Measurements from ENCODE around the gene GPR137B.
A peak's percentile ranks its signal among the peaks of the same experiment; 100 is the strongest.

The GPR137B gene

GRCh38 chr1:236114076-236114747 lies 28.1 kb upstream of the GPR137B start:
- no peak overlapping the region for H3K4me3 ChIP-seq (ENCODE audit: insufficient read depth, low read depth, low read length, poor library complexity, severe bottlenecking)
- H3K36me3 ChIP-seq (ENCODE audit: control insufficient read depth, insufficient read depth, low read length): no peaks in the 10 kb centered on the region
- no peaks in the 10 kb centered on the region for H3K9me3 ChIP-seq (ENCODE audit: control insufficient read depth, low read length)
- H3K27ac ChIP-seq (ENCODE audit: insufficient read depth, low read length, poor library complexity, severe bottlenecking): no peak overlapping the region
- no peak for DNase-seq
- H3K27me3 ChIP-seq (replicated peaks; ENCODE audit: control insufficient read depth, insufficient read depth, low read length, poor library complexity, severe bottlenecking): no peaks in the 10 kb centered on the region
- H3K4me1 ChIP-seq (ENCODE audit: control insufficient read depth, insufficient read depth, low read length, poor library complexity, severe bottlenecking): no peaks in the 10 kb centered on the region

GRCh38 chr1:236117710-236118109 lies 24.6 kb upstream of the GPR137B start:
- H3K27me3 ChIP-seq (replicated peaks; ENCODE audit: control insufficient read depth, insufficient read depth, low read length, poor library complexity, severe bottlenecking): no peaks in the 10 kb centered on the region
- DNase-seq: no peak
- H3K36me3 ChIP-seq (ENCODE audit: control insufficient read depth, insufficient read depth, low read length): no peaks in the 10 kb centered on the region
- H3K27ac ChIP-seq (ENCODE audit: insufficient read depth, low read length, poor library complexity, severe bottlenecking): no peak overlapping the region
- no peaks in the 10 kb centered on the region for H3K9me3 ChIP-seq (ENCODE audit: control insufficient read depth, low read length)
- H3K4me3 ChIP-seq (ENCODE audit: insufficient read depth, low read depth, low read length, poor library complexity, severe bottlenecking): no peak overlapping the region
- no peaks in the 10 kb centered on the region for H3K4me1 ChIP-seq (ENCODE audit: control insufficient read depth, insufficient read depth, low read length, poor library complexity, severe bottlenecking)

GRCh38 chr1:236119943-236120484 lies 22.3 kb upstream of the GPR137B start:
- no peak for DNase-seq
- H3K4me1 ChIP-seq (ENCODE audit: control insufficient read depth, insufficient read depth, low read length, poor library complexity, severe bottlenecking): no peaks in the 10 kb centered on the region
- no peaks in the 10 kb centered on the region for H3K36me3 ChIP-seq (ENCODE audit: control insufficient read depth, insufficient read depth, low read length)
- no peak overlapping the region for H3K4me3 ChIP-seq (ENCODE audit: insufficient read depth, low read depth, low read length, poor library complexity, severe bottlenecking)
- no peaks in the 10 kb centered on the region for H3K9me3 ChIP-seq (ENCODE audit: control insufficient read depth, low read length)
- H3K27ac ChIP-seq (ENCODE audit: insufficient read depth, low read length, poor library complexity, severe bottlenecking): no peak overlapping the region
- H3K27me3 ChIP-seq (replicated peaks; ENCODE audit: control insufficient read depth, insufficient read depth, low read length, poor library complexity, severe bottlenecking): no peaks in the 10 kb centered on the region

GRCh38 chr1:236120721-236121153 lies 21.6 kb upstream of the GPR137B start:
- H3K36me3 ChIP-seq (ENCODE audit: control insufficient read depth, insufficient read depth, low read length): no peaks in the 10 kb centered on the region
- DNase-seq: no peak
- H3K4me1 ChIP-seq (ENCODE audit: control insufficient read depth, insufficient read depth, low read length, poor library complexity, severe bottlenecking): no peaks in the 10 kb centered on the region
- no peak overlapping the region for H3K27ac ChIP-seq (ENCODE audit: insufficient read depth, low read length, poor library complexity, severe bottlenecking)
- peak overlapping the region; percentile 8 for H3K4me3 ChIP-seq (ENCODE audit: insufficient read depth, low read depth, low read length, poor library complexity, severe bottlenecking)
- H3K27me3 ChIP-seq (replicated peaks; ENCODE audit: control insufficient read depth, insufficient read depth, low read length, poor library complexity, severe bottlenecking): no peaks in the 10 kb centered on the region
- H3K9me3 ChIP-seq (ENCODE audit: control insufficient read depth, low read length): no peaks in the 10 kb centered on the region

- Histone ChIP-seq H3K4me3 (ENCODE audit: insufficient read depth, low read depth, low read length, poor library complexity, severe bottlenecking) (no peak overlapping the region), H3K9me3 (ENCODE audit: control insufficient read depth, low read length) (no peaks in the 10 kb centered on the region), H3K27me3 (replicated peaks; ENCODE audit: control insufficient read depth, insufficient read depth, low read length, poor library complexity, severe bottlenecking) (no peaks in the 10 kb centered on the region), H3K36me3 (ENCODE audit: control insufficient read depth, insufficient read depth, low read length) (no peaks in the 10 kb centered on the region), H3K4me1 (ENCODE audit: control insufficient read depth, insufficient read depth, low read length, poor library complexity, severe bottlenecking) (no peaks in the 10 kb centered on the region), H3K27ac (ENCODE audit: insufficient read depth, low read length, poor library complexity, severe bottlenecking) (no peak overlapping the region)
- DNase-seq: no peak
Observed at GRCh38 chr1:236122176-236122575, 20.2 kb upstream of the GPR137B start.

- H3K4me3 ChIP-seq (ENCODE audit: insufficient read depth, low read depth, low read length, poor library complexity, severe bottlenecking): no peak overlapping the region
- no peaks in the 10 kb centered on the region for H3K27me3 ChIP-seq (replicated peaks; ENCODE audit: control insufficient read depth, insufficient read depth, low read length, poor library complexity, severe bottlenecking)
- no peak for DNase-seq
- H3K36me3 ChIP-seq (ENCODE audit: control insufficient read depth, insufficient read depth, low read length): no peaks in the 10 kb centered on the region
- no peaks in the 10 kb centered on the region for H3K9me3 ChIP-seq (ENCODE audit: control insufficient read depth, low read length)
- no peaks in the 10 kb centered on the region for H3K4me1 ChIP-seq (ENCODE audit: control insufficient read depth, insufficient read depth, low read length, poor library complexity, severe bottlenecking)
- no peak overlapping the region for H3K27ac ChIP-seq (ENCODE audit: insufficient read depth, low read length, poor library complexity, severe bottlenecking)
Observed at GRCh38 chr1:236123563-236123962, 18.8 kb upstream of the GPR137B start.

GRCh38 chr1:236124965-236125364 lies 17.4 kb upstream of the GPR137B start:
- H3K9me3 ChIP-seq (ENCODE audit: control insufficient read depth, low read length): no peaks in the 10 kb centered on the region
- H3K4me1 ChIP-seq (ENCODE audit: control insufficient read depth, insufficient read depth, low read length, poor library complexity, severe bottlenecking): no peaks in the 10 kb centered on the region
- no peaks in the 10 kb centered on the region for H3K27me3 ChIP-seq (replicated peaks; ENCODE audit: control insufficient read depth, insufficient read depth, low read length, poor library complexity, severe bottlenecking)
- DNase-seq: no peak
- no peak overlapping the region for H3K4me3 ChIP-seq (ENCODE audit: insufficient read depth, low read depth, low read length, poor library complexity, severe bottlenecking)
- H3K36me3 ChIP-seq (ENCODE audit: control insufficient read depth, insufficient read depth, low read length): no peaks in the 10 kb centered on the region
- no peak overlapping the region for H3K27ac ChIP-seq (ENCODE audit: insufficient read depth, low read length, poor library complexity, severe bottlenecking)

GRCh38 chr1:236127045-236127444 lies 15.3 kb upstream of the GPR137B start:
- no peaks in the 10 kb centered on the region for H3K4me1 ChIP-seq (ENCODE audit: control insufficient read depth, insufficient read depth, low read length, poor library complexity, severe bottlenecking)
- no peak overlapping the region for H3K27ac ChIP-seq (ENCODE audit: insufficient read depth, low read length, poor library complexity, severe bottlenecking)
- no peak for DNase-seq
- H3K27me3 ChIP-seq (replicated peaks; ENCODE audit: control insufficient read depth, insufficient read depth, low read length, poor library complexity, severe bottlenecking): no peaks in the 10 kb centered on the region
- H3K36me3 ChIP-seq (ENCODE audit: control insufficient read depth, insufficient read depth, low read length): no peaks in the 10 kb centered on the region
- H3K9me3 ChIP-seq (ENCODE audit: control insufficient read depth, low read length): no peaks in the 10 kb centered on the region
- no peak overlapping the region for H3K4me3 ChIP-seq (ENCODE audit: insufficient read depth, low read depth, low read length, poor library complexity, severe bottlenecking)

- Histone ChIP-seq H3K36me3 (ENCODE audit: control insufficient read depth, insufficient read depth, low read length) (no peaks in the 10 kb centered on the region), H3K4me1 (ENCODE audit: control insufficient read depth, insufficient read depth, low read length, poor library complexity, severe bottlenecking) (no peaks in the 10 kb centered on the region), H3K27me3 (replicated peaks; ENCODE audit: control insufficient read depth, insufficient read depth, low read length, poor library complexity, severe bottlenecking) (no peaks in the 10 kb centered on the region), H3K9me3 (ENCODE audit: control insufficient read depth, low read length) (no peaks in the 10 kb centered on the region), H3K27ac (ENCODE audit: insufficient read depth, low read length, poor library complexity, severe bottlenecking) (no peak overlapping the region), H3K4me3 (ENCODE audit: insufficient read depth, low read depth, low read length, poor library complexity, severe bottlenecking) (no peak overlapping the region)
- DNase-seq: no peak
Observed at GRCh38 chr1:236128646-236129178, 13.6 kb upstream of the GPR137B start.

GRCh38 chr1:236129306-236129705 lies 13.0 kb upstream of the GPR137B start:
- H3K27me3 ChIP-seq (replicated peaks; ENCODE audit: control insufficient read depth, insufficient read depth, low read length, poor library complexity, severe bottlenecking): no peaks in the 10 kb centered on the region
- H3K9me3 ChIP-seq (ENCODE audit: control insufficient read depth, low read length): no peaks in the 10 kb centered on the region
- no peak for DNase-seq
- no peak overlapping the region for H3K27ac ChIP-seq (ENCODE audit: insufficient read depth, low read length, poor library complexity, severe bottlenecking)
- H3K36me3 ChIP-seq (ENCODE audit: control insufficient read depth, insufficient read depth, low read length): no peaks in the 10 kb centered on the region
- no peak overlapping the region for H3K4me3 ChIP-seq (ENCODE audit: insufficient read depth, low read depth, low read length, poor library complexity, severe bottlenecking)
- H3K4me1 ChIP-seq (ENCODE audit: control insufficient read depth, insufficient read depth, low read length, poor library complexity, severe bottlenecking): no peaks in the 10 kb centered on the region

Data from effector memory CD4-positive, alpha-beta T cell (primary cell).